ENCODE data around the gene ASTN2.

The ASTN2 gene

GRCh38 chr9:116423149-116423548 lies 991.7 kb downstream of the ASTN2 start:
- DNase-seq: no peak

GRCh38 chr9:116422119-116422979 lies 992.5 kb downstream of the ASTN2 start:
- no peak for DNase-seq

GRCh38 chr9:116420993-116421538 lies 993.8 kb downstream of the ASTN2 start:
- DNase-seq: no peak

- DNase-seq: no peak
These were observed 995.7 kb downstream of the ASTN2 start for GRCh38 chr9:116419181-116419580.

GRCh38 chr9:116417464-116417863 lies 997.4 kb downstream of the ASTN2 start:
- no peak for DNase-seq

GRCh38 chr9:116416421-116416820 lies 998.4 kb downstream of the ASTN2 start:
- DNase-seq: no peak

- no peak for DNase-seq
These were observed 1000.5 kb downstream of the ASTN2 start for GRCh38 chr9:116414374-116414773.

- DNase-seq: no peak
These were observed 1003.4 kb downstream of the ASTN2 start for GRCh38 chr9:116411506-116411905.

GRCh38 chr9:116409638-116410037 lies 1005.2 kb downstream of the ASTN2 start:
- DNase-seq: no peak

- DNase-seq: no peak
These were observed 1005.7 kb downstream of the ASTN2 start for GRCh38 chr9:116409129-116409528.

- DNase-seq: no peak
These were observed 1008.4 kb downstream of the ASTN2 start for GRCh38 chr9:116406469-116406868.

- DNase-seq: no peak
These were observed 1009.5 kb downstream of the ASTN2 start for GRCh38 chr9:116405321-116405720.

- DNase-seq: no peak
These were observed 1010.6 kb downstream of the ASTN2 start for GRCh38 chr9:116404228-116404627.

GRCh38 chr9:116403171-116403570 lies 1011.7 kb downstream of the ASTN2 start:
- DNase-seq: no peak

GRCh38 chr9:116395699-116396037 lies 1019.2 kb downstream of the ASTN2 start:
- no peak for DNase-seq

GRCh38 chr9:116394894-116395698 lies 1019.8 kb downstream of the ASTN2 start:
- no peak for DNase-seq

- no peak for DNase-seq
These were observed 1020.8 kb downstream of the ASTN2 start for GRCh38 chr9:116394070-116394469.

- DNase-seq: no peak
These were observed 1021.7 kb downstream of the ASTN2 start for GRCh38 chr9:116393198-116393597.

GRCh38 chr9:116391306-116391900 lies 1023.5 kb downstream of the ASTN2 start:
- no peak for DNase-seq

- no peak for DNase-seq
These were observed 1024.3 kb downstream of the ASTN2 start for GRCh38 chr9:116390303-116391228.

GRCh38 chr9:116389541-116390302 lies 1025.1 kb downstream of the ASTN2 start:
- no peak for DNase-seq

Measured in T-helper 9 cell (primary cell).